Measurements from ENCODE around the gene S100A11.

GRCh38 chr1:151985768-151986167 is 51.0 kb downstream of the S100A11 start:
- TF ChIP-seq CTCF (IDR thresholded peaks at IDR 0.05) (no peak), POLR2A (IDR thresholded peaks at IDR 0.05) (no peak)
